ENCODE data around the gene TJP1.
"Not testable (repeated sequence)": the region's sequence is repeated elsewhere in the genome, so short reads cannot be mapped to it uniquely, and the experiment has no call there.

TJP1 gene

DNA sequence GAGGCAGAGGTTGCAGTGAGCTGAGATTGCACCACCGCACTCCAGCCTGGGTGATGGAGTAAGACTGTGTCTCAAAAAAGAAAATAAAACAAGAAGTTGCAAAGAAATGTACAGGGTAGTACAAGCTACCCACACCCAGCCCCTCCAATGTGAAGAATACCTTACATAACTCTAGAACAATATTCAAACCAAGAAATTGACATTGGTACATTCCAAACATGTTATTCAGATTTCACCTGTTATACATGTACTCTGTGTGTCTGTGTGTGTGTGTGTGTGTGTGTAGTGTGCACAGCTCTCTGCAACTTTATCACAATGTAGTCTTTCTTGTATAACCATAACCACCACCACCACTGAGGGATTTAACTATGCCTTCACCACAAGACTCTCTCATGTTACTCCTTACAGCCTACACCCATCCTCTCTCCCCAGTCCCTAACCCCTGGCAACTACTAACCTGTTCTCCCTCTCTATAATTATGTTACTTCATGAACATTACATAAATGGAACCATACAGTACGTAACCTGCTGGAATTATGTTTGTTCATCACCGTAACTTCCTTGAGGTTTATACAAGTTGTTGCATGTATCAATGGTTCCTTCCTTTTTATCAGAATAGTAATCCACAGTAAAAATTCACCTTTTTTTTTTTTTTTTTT is 16.2 kb upstream of the TJP1 start:
- DNase-seq = no peak

DNA sequence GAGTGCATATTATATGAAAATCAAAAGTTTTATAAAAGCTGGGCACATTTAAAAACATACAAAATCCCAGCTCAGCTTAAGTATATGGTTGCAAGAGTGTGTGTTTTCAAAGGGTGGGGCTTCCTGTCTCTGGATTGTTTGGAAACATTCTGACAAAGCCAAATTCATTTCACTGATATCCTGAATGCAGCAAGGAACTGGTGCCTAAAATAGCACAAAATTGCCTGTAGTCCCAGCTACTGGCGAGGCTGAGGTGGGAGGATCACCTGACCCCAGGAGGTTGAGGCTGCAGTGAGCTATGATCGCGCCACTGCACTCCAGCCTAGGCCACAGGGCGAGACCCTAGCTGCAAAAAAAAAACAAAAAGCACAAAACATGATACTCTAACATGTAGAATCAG is 13.0 kb upstream of the TJP1 start:
- DNase-seq = no peak

GRCh38 chr15:29832709-29833108 is 10.4 kb upstream of the TJP1 start:
- DNase-seq = no peak

DNA sequence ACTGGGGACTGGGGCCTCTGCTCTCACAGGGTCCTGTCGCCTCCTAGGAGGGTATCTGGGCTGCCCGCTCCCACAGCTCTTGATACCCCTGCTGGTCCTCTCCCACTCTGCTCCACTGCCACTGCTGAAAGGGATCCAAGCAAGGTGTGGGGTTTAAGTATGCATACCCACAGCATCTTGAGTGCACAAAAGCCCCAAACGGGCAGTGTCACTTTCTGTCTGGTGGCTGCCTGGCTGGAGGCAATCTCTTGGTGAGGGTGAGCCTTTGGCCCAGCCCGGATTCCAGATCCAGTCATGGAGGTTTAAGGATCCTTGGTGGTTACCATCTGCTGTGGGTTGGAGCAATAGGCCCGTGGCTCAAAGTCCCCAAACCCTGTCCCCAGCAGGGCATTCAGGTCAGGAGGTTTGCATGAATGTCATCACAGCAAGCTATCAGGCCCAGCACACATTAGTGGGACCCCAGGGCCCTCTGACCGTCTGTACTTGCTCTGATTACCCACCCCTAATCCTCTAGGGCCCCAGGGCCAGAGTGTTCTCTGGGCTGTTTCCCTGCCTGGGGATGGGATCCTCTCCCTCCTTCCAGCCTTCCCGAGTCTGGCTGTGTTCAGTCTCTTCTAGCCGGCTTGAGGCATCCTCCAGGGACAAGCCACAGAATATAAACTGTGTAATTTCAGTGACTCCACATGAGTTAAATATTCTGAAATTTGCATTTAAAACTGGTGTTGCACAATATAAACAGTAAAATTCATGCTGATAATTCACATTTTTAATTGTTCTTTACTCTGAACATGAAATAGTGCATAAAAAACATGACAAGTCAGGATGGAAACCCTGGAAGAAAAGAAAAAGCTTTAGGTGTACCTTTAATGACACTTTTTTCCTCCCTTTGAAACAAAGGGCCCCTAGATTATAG is 4.9 kb upstream of the TJP1 start:
- DNase-seq = no peak

- no peak for DNase-seq
Observed at GRCh38 chr15:29825227-29825626, 3.0 kb upstream of the TJP1 start.

- no peak for DNase-seq
Observed at GRCh38 chr15:29822684-29823459, 604 bp upstream of the TJP1 start.

DNA sequence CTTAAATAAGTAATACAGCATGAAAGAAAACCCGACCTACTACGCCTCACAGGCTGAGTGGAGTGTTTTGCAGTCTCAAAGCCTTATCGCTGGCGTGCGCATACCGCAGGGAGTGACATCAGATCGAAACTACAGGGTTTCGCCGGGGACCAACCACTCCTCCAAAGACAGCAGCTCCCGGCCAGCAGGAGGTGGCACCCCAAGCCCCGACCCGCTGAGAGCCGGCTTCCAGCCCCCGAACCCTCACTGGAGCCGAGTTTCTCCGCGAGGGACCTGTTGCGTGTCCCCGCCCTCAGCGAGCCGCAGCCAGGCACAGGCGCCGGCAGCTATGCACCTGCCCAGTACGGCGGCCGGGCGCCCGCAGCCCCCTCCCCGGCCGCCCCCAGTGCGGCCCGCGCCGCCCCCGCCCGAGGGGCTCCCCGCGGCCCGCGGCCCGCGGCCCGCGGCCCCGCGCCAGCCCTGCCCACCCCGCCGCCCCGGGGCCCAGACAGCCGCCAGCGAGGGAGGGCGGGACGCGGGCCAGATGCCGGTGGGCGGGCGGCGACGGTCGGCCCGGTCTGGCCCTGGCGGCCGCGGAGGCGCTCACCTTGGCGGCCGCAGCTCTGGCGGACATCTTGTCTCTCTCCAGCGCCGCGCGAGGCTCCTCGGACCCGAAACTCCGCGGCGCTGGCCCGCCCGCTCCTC is 710 bp downstream of the TJP1 start:
- no peak for DNase-seq

GRCh38 chr15:29820394-29821154 is 1.7 kb downstream of the TJP1 start:
- DNase-seq = no peak

DNA sequence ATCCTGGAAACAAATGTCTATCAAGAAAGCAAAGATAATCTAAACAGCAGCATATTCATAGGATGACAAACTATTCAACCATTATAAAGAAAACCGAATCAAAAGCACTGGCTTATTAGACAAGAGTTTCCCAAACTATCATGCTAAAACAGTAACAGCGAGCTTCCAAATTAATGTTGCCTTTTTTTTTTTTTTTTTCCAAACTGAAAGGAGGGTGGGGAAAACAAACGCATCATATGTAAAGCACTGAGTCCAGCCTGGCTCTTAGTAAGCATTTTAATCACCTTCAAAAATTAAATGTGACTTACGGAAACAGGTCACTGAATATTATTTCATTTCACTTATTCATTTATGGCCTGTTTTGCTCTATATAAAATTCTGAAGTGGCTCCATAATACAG is 2.3 kb downstream of the TJP1 start:
- DNase-seq = no peak

GRCh38 chr15:29818141-29818540 is 4.1 kb downstream of the TJP1 start:
- DNase-seq = no peak

GRCh38 chr15:29817455-29817854 is 4.8 kb downstream of the TJP1 start:
- not testable (repeated sequence) for DNase-seq

GRCh38 chr15:29815000-29815710 is 7.1 kb downstream of the TJP1 start:
- DNase-seq = no peak

DNA sequence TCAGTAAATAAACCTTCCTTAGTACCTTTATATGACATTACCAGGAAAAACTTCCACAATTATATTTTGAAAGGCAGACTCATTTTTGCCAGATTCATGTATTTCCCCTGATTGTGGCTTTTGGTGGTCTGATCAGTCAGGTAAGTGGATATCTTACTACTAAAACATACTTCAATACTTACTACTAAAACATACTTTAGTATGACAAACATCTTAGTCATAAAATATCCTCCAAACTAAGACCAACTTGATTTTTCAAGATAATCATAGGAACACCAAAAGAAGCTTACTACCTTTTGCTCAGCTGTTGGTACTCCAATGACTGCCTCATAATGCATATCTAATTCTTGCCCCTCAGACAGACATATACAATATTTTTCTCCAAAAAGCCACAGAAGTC is 9.3 kb downstream of the TJP1 start:
- no peak for DNase-seq

- DNase-seq = no peak
Observed at GRCh38 chr15:29812384-29812694, 9.9 kb downstream of the TJP1 start.

GRCh38 chr15:29811691-29812383 is 10.4 kb downstream of the TJP1 start:
- no peak for DNase-seq

DNA sequence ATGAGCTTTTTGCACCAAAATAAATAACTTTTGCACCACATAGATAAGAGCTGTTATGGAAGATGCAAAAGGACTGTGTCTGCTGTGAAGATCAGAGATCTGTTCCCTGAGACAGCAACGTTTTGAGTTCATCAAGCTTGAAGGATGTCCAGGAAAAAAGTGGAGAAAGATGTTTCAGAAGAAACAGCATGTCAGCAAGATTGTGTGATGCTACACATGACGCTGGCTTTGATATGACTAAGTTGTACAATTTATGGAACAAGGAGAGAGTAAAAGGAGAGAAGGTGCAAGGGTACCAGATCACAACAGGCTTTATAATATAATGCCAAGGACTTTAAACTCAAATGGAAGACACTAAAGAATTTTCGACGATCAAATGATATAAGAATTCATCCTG is 16.6 kb downstream of the TJP1 start:
- no peak for DNase-seq

DNA sequence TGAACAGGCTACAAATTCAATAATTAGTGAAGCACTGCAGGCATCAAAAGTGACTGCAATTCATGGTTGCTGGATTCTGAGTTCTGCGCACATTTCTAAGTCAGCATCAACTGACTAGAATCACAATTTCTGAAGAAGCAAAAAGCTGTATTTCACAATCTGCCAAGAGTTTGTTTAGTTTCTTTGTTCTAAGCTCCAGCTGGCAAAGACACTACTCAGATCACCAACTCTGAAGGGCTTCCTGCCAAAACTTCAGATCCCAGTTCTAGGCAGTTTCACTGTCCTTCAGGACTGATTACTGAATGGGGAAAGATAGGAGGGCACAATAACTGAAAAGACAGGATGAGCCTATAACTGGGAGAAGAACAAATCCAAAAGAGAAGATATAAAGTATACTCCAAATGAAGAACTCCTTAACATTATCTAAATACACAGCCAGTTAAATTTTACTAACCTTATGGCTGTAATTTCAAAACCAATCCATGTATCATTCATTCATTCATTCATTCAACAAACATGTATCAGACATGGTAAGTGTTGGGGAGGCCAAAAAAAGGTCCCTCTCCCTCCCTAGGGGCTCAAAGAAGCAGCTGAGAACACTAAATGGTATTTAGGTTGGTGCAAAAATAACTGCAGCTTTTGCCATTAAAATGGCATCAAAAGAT is 17.1 kb downstream of the TJP1 start:
- DNase-seq = no peak

- DNase-seq = no peak
Observed at GRCh38 chr15:29802411-29802810, 19.9 kb downstream of the TJP1 start.

DNA sequence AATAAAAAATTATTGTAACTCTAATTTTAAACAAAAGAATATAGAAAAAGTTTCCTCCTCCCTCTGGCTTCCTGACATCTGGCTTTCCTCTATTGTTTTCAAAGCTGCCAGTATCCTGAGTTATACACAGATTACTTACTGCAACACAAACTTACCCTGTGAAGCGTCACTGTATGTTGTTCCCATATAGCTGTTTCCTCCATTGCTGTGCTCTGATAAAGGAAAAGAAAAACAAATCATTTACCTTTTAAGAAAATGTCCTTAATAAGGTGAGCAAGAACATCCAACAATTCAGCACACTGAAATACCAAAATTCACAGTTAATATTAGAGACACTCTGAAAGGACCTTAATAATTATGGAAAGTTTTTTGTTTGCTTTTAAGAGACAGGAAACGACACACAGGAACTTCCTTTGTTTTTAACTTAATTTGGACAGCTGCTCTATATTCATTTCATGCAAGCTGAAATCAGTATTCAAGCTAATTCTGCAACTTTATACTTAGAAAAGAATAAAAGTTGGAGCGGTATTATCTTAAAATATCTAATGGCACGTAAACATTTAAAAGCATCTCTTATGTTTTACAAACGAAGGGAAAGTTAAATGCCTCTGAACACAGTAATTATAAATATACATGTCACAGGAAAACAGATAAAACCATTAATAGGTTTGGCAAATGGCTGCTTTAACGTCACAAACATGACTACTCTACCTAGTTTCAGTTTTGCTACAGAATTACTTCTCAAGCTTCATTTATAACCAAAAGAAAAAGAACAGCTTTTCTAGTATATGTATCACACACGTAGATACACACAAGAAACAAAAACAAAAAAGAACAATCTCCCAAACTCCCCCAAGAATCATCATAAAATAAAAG is 21.5 kb downstream of the TJP1 start:
- no peak for DNase-seq

All from CD4-positive, alpha-beta T cell treated with Interleukin-17A for 4 hours (primary cell).